Osteocyte (in vitro differentiated cells): Measurements from ENCODE around the gene RPTOR. TPM values are rescaled to one million over a fixed set of nuclear protein-coding genes. Genes with fewer than 3 reads are reported as not detected.

Experiments
- DNase-seq: peaks from one replicate; pipeline ENCODE4 v3.0.0; 2021; ENCODE audit warnings: mixed read lengths; ENCODE audit not compliant: unreplicated experiment; ENCODE audit errors: extremely low spot score
- H3K27ac Mint-ChIP-seq: one replicate; pipeline ENCODE4 v1.8.0; 2021; ENCODE audit warnings: mild to moderate bottlenecking, mixed read lengths; ENCODE audit not compliant: unreplicated experiment
- H3K27me3 Mint-ChIP-seq: one replicate; pipeline ENCODE4 v1.8.0; 2021; ENCODE audit warnings: mixed read lengths; ENCODE audit not compliant: unreplicated experiment
- H3K36me3 Mint-ChIP-seq: one replicate; pipeline ENCODE4 v1.8.0; 2021; ENCODE audit warnings: mixed read lengths; ENCODE audit not compliant: unreplicated experiment
- H3K4me1 Mint-ChIP-seq: one replicate; pipeline ENCODE4 v1.8.0; 2021; ENCODE audit warnings: mixed read lengths; ENCODE audit not compliant: unreplicated experiment
- H3K4me3 Mint-ChIP-seq: one replicate; pipeline ENCODE4 v1.8.0; 2021; ENCODE audit warnings: mild to moderate bottlenecking, moderate library complexity, mixed read lengths; ENCODE audit not compliant: unreplicated experiment
- H3K9me3 Mint-ChIP-seq: one replicate; pipeline ENCODE4 v1.8.0; 2021; ENCODE audit warnings: mixed read lengths; ENCODE audit not compliant: unreplicated experiment
- CTCF ChIP-seq: fragments of 200-600 bp; sonication (generic); IDR thresholded peaks from 2 replicates; pipeline ENCODE4 v1.5.0; 2021; ENCODE audit warnings: antibody characterized with exemption, mild to moderate bottlenecking, moderate library complexity
- total RNA-seq: library from RNA; stranded (reverse); gene quantifications from 2 replicates; pipeline ENCODE4 v1.2.1, GENCODE V29; 2021

The RPTOR gene
- total RNA-seq, 1 donor from 2014 or later = 36.0 TPM

GRCh38 chr17:80820331-80820730 lies 275.7 kb downstream of the RPTOR start:
- H3K27ac Mint-ChIP-seq = no peak overlapping the region
- no peak for TF ChIP-seq CTCF
- peaks cover 6% of the 10 kb centered on the region for H3K36me3 Mint-ChIP-seq
- no peak overlapping the region for H3K4me3 Mint-ChIP-seq
- no peak for DNase-seq
- H3K4me1 Mint-ChIP-seq = peaks cover 13% of the 10 kb centered on the region
- no peaks in the 10 kb centered on the region for H3K27me3 Mint-ChIP-seq
- H3K9me3 Mint-ChIP-seq = no peaks in the 10 kb centered on the region

- no peak overlapping the region for H3K27ac Mint-ChIP-seq
Measured at GRCh38 chr17:80821546-80821945, 276.9 kb downstream of the RPTOR start.

GRCh38 chr17:80822021-80822699 lies 277.5 kb downstream of the RPTOR start:
- peaks cover 20% of the 10 kb centered on the region for H3K4me1 Mint-ChIP-seq
- no peak overlapping the region for H3K4me3 Mint-ChIP-seq
- peaks cover 8% of the 10 kb centered on the region for H3K36me3 Mint-ChIP-seq
- no peaks in the 10 kb centered on the region for H3K9me3 Mint-ChIP-seq
- no peak overlapping the region for H3K27ac Mint-ChIP-seq
- DNase-seq = no peak
- H3K27me3 Mint-ChIP-seq = no peaks in the 10 kb centered on the region
- TF ChIP-seq CTCF = no peak

More at GRCh38 chr17:80821546-80821945, 276.9 kb downstream of the RPTOR start:
- H3K4me3 Mint-ChIP-seq = no peak overlapping the region
- no peak for DNase-seq
- peaks cover 8% of the 10 kb centered on the region for H3K36me3 Mint-ChIP-seq
- no peak for TF ChIP-seq CTCF
- no peaks in the 10 kb centered on the region for H3K27me3 Mint-ChIP-seq
- peaks cover 14% of the 10 kb centered on the region for H3K4me1 Mint-ChIP-seq
- no peaks in the 10 kb centered on the region for H3K9me3 Mint-ChIP-seq

- TF ChIP-seq CTCF = no peak
- H3K27ac Mint-ChIP-seq = no peak overlapping the region
Measured at GRCh38 chr17:80822700-80823410, 278.2 kb downstream of the RPTOR start.

More at GRCh38 chr17:80822700-80823410, 278.2 kb downstream of the RPTOR start:
- Mint-ChIP-seq H3K36me3 (peaks cover 8% of the 10 kb centered on the region), H3K4me1 (peaks cover 23% of the 10 kb centered on the region), H3K27me3 (no peaks in the 10 kb centered on the region), H3K9me3 (no peaks in the 10 kb centered on the region), H3K4me3 (no peak overlapping the region)
- no peak for DNase-seq
